ENCODE data around the gene CEP112.
"Not testable (repeated sequence)": the region's sequence is repeated elsewhere in the genome, so short reads cannot be mapped to it uniquely, and the experiment has no call there.

Gene CEP112

GRCh38 chr17:65819810-65820209 is 372.1 kb downstream of the CEP112 start:
- TF ChIP-seq GATA1 (IDR thresholded peaks at IDR 0.05; ENCODE audit: low read depth, low read length) (no peak), POLR2A (IDR thresholded peaks at IDR 0.05; ENCODE audit: low read length) (no peak)
- no peak for DNase-seq

GRCh38 chr17:65817951-65818350 is 374.0 kb downstream of the CEP112 start:
- no peak for DNase-seq
- TF ChIP-seq POLR2A (IDR thresholded peaks at IDR 0.05; ENCODE audit: low read length) (no peak), GATA1 (IDR thresholded peaks at IDR 0.05; ENCODE audit: low read depth, low read length) (no peak)

GRCh38 chr17:65814418-65814817 is 377.5 kb downstream of the CEP112 start:
- DNase-seq = no peak
- TF ChIP-seq POLR2A (IDR thresholded peaks at IDR 0.05; ENCODE audit: low read length) = no peak
- TF ChIP-seq GATA1 (IDR thresholded peaks at IDR 0.05; ENCODE audit: low read depth, low read length) = no peak

GRCh38 chr17:65813306-65813705 is 378.6 kb downstream of the CEP112 start:
- DNase-seq = no peak
- TF ChIP-seq POLR2A (IDR thresholded peaks at IDR 0.05; ENCODE audit: low read length) = no peak
- TF ChIP-seq GATA1 (IDR thresholded peaks at IDR 0.05; ENCODE audit: low read depth, low read length) = no peak

- no peak for DNase-seq
- TF ChIP-seq POLR2A (IDR thresholded peaks at IDR 0.05; ENCODE audit: low read length) (no peak), GATA1 (IDR thresholded peaks at IDR 0.05; ENCODE audit: low read depth, low read length) (no peak)
These were observed 380.9 kb downstream of the CEP112 start for GRCh38 chr17:65811043-65811442.

GRCh38 chr17:65809366-65809765 is 382.6 kb downstream of the CEP112 start:
- no peak for DNase-seq
- TF ChIP-seq GATA1 (IDR thresholded peaks at IDR 0.05; ENCODE audit: low read depth, low read length) (no peak), POLR2A (IDR thresholded peaks at IDR 0.05; ENCODE audit: low read length) (no peak)

- not testable (repeated sequence) for DNase-seq
These were observed 383.4 kb downstream of the CEP112 start for GRCh38 chr17:65808566-65808965.

- DNase-seq = no peak
These were observed 384.6 kb downstream of the CEP112 start for GRCh38 chr17:65807361-65807760.

GRCh38 chr17:65801513-65801912 is 390.4 kb downstream of the CEP112 start:
- TF ChIP-seq POLR2A (IDR thresholded peaks at IDR 0.05; ENCODE audit: low read length) = no peak
- no peak for TF ChIP-seq GATA1 (IDR thresholded peaks at IDR 0.05; ENCODE audit: low read depth, low read length)
- DNase-seq = no peak

More at GRCh38 chr17:65807361-65807760, 384.6 kb downstream of the CEP112 start:
- no peak for TF ChIP-seq GATA1 (IDR thresholded peaks at IDR 0.05; ENCODE audit: low read depth, low read length)
- TF ChIP-seq POLR2A (IDR thresholded peaks at IDR 0.05; ENCODE audit: low read length) = no peak

- no peak for DNase-seq
- TF ChIP-seq GATA1 (IDR thresholded peaks at IDR 0.05; ENCODE audit: low read depth, low read length) = no peak
- TF ChIP-seq POLR2A (IDR thresholded peaks at IDR 0.05; ENCODE audit: low read length) = no peak
These were observed 391.3 kb downstream of the CEP112 start for GRCh38 chr17:65800655-65801054.

- no peak for TF ChIP-seq POLR2A (IDR thresholded peaks at IDR 0.05; ENCODE audit: low read length)
- TF ChIP-seq GATA1 (IDR thresholded peaks at IDR 0.05; ENCODE audit: low read depth, low read length) = no peak
- no peak for DNase-seq
These were observed 392.1 kb downstream of the CEP112 start for GRCh38 chr17:65799869-65800268.

- no peak for DNase-seq
- TF ChIP-seq GATA1 (IDR thresholded peaks at IDR 0.05; ENCODE audit: low read depth, low read length) (no peak), POLR2A (IDR thresholded peaks at IDR 0.05; ENCODE audit: low read length) (no peak)
These were observed 392.5 kb downstream of the CEP112 start for GRCh38 chr17:65799454-65799853.

- TF ChIP-seq POLR2A (IDR thresholded peaks at IDR 0.05; ENCODE audit: low read length) (no peak), GATA1 (IDR thresholded peaks at IDR 0.05; ENCODE audit: low read depth, low read length) (no peak)
- DNase-seq = peak; percentile 15 to 34
These were observed 394.1 kb downstream of the CEP112 start for GRCh38 chr17:65797809-65798208.

- TF ChIP-seq POLR2A (IDR thresholded peaks at IDR 0.05; ENCODE audit: low read length) = no peak
- TF ChIP-seq GATA1 (IDR thresholded peaks at IDR 0.05; ENCODE audit: low read depth, low read length) = no peak
- DNase-seq = no peak
These were observed 394.8 kb downstream of the CEP112 start for GRCh38 chr17:65797101-65797500.

GRCh38 chr17:65794572-65794971 is 397.4 kb downstream of the CEP112 start:
- no peak for TF ChIP-seq GATA1 (IDR thresholded peaks at IDR 0.05; ENCODE audit: low read depth, low read length)
- TF ChIP-seq POLR2A (IDR thresholded peaks at IDR 0.05; ENCODE audit: low read length) = no peak
- DNase-seq = peak in 1 of 2 experiments; percentile 7

- no peak for DNase-seq
- TF ChIP-seq POLR2A (IDR thresholded peaks at IDR 0.05; ENCODE audit: low read length) (no peak), GATA1 (IDR thresholded peaks at IDR 0.05; ENCODE audit: low read depth, low read length) (no peak)
These were observed 401.7 kb downstream of the CEP112 start for GRCh38 chr17:65790241-65790640.

Measured in erythroblast (primary cell).